GM21515 (cell line): ENCODE data around the gene RHOU.

Experiments
- ATAC-seq: cut with Tn5 transposase; IDR thresholded peaks from one replicate; pipeline ENCODE4 v1.9.1; 2021; ENCODE audit not compliant: unreplicated experiment

Gene RHOU

DNA sequence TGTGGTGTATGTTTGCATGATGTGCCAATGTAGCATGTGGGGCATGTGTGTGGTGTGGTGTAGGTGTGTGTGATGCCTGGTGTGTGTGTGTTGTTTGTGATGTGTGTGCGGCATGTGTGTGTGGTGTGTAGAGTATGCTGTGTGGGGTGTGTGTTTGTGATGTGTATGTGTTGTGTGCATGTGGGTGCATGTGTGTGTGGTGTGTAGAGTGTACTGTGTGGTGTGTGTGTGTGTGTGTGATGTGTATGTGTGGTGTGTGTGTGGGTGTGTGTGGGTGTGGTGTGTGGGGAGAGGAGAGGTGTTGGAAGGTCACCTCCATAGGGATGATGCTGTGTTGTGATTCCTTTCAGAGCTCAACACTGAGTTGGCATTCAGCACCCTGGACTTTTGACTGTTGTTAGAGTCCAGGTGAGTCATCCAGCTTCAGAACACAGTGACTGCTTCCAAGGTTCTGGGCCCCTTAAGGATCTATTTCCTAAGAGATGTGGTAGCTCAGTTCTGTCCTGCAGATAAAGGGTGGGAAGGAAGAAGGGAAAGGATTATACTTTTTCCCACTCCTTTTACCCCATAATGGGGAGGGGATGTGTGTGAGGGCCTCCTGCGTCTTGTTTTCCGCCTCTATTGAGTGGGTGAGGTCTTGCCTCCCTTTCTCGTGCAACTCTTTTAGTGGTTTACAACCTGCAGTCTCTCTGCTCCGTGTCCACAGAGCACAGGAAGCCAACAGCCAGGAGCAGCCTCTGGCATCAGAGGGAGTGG is 47.6 kb downstream of the RHOU start:
- ATAC-seq: no peak

DNA sequence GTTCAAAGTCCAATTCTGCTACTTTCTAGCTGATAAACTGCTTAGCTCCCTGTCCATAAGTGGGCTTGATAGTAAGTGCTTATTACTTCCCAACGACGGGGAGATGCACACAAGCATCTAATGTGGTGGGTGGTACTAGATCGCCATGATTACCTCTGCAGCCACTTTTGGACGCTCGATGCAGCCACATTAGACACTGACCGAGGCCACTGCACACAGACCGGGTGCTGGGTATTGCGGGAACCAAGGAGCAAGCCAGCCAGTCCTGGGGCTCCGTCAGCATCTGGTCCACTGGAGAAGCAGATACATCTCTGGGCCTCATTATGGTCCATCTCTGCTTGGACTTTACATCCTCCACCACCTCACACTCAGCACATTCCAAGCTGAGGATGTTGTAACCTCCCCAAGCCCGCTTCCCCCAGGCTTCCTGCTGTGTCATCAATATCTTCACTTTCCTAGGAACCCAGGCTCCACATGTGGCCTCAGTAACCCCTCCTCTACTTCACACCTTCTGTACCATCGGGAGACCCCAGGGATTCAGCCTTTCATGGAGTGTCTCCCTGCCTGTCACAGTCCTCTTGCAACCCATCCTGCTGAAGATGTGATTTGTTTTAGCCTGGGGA is 48.2 kb downstream of the RHOU start:
- no peak for ATAC-seq

DNA sequence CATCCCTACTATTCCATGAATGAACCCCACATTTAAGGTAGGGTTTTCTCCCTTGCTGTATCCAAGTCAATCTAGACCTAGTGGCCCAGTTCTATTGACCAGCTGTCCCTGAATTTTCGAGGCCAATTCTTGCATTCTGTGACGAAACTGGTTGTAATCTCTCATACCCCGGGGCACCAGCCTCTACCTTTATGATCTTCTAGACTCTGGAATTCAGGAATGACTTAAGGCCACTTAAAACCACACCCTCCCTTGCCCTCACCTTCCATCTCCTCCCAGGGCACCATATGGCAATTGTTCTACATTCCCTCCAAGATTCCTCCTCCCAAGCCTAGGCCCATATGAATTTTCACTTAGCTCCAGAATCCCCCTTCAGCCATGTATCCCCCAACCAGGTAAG is 48.9 kb downstream of the RHOU start:
- ATAC-seq: no peak

DNA sequence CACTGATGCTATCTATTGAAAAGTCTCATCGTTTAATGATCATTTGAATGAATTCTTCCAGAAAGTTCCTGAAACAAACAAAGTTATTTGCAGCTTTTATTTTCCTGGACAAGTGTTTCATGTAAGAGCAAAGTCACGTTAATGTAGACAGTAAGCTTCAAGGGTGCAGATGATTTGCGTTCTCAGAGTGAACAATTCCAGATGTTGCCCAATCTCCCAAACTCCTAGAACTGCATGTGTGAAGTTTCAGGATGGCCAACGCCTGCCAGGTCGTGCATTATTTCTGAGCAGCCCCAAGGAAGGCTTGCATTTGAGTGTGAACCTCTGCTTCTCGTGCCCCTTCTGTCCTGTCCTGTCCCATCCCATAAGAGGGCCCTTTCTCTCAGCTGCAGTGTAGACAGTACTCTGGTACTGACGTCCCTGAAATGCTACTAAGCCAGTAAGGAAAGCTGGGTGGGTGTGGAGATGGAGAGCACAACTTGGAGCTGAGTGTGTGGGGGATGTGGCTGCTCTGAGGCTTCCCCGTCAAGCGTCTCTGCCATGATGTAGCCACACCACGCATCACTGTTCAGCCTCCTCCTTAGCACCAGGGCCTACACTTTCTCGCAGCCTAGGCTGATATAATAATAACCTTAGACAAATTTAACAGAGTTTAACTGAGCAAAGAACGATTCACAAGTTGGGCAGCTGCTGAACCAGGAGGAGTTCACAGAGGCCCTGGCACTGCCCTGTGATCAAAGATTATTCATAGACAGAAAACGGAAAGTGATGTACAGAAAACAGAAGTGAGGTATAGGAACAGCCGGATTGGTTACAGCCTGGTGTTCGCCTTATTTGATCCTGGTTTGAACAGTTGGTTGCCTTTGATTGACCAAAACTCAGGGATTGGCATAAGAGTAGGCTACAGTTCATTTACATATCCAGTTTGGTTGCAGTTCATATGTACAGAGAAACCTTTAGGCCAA is 50.4 kb downstream of the RHOU start:
- ATAC-seq: no peak

DNA sequence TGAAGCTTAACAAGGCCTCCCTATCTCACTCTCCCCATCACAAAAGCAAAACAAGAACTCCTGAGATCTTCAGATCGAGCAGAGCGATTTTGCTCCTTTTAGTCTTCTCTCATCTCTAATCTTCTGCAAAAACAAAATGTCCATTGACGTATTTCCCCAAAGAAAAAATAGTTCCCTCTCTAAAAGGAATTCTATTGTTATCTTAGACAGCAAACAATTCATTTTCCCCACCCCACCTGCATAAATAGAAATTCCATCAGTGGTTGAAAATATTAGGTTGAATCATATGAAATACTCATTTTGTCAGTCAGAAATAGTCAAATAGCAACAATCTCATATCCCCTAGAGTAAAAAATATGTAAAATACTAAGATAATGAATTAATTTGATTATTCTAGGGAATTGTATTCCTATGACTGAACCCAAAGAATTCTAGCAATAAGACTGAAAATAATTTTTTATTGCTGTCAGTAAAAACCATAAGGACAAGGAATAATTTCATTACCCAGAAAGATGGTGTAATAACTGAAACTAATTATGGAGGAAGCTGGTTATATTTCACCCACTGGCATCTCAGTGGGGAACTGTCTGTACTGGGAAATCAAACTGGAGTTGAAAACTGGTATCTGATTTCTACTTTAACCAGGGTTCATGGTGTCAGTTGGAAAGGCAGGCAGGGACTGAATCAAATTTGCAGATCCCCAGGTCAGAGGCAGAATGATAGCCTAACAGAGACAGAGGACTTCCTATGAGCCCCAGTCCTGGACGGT is 51.3 kb downstream of the RHOU start:
- ATAC-seq: no peak

DNA sequence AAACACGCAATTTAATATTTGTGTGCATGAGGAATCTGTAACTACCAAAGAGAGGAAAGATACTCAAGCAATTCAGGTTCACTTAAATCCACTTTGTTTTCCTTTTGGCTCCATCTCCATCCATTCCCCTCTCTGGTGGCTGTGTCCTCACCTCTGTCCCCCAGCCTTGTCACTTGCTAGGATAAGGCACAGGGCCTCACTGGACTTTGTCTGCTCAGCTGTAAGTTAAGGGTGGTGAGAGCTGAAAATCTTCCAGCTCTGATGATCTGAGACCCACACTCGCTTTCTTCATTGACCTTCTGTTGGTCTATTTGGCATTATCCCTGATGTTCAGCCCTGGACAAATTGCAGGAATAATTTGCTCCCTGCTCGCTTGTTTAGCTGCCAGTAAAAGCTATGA is 56.5 kb downstream of the RHOU start:
- ATAC-seq: no peak

DNA sequence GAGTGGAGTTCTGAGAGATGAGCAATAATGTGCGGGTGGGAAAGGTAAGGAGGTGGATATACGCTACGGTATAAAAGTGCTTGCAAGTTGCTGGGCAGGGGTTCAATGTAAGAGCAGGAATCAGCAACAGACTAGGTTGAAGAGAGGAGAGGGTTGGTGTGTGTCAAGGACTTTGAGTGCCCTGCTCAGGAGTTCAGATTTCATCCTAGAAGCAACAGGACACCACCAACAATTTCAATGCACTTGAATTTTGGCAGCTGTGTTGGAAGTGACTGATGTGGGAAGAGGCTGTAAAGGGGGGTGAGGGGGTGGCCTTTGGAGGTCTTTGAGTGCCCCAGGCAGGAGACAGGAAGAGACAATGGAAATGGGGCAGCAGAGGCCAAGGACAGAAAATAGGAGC is 57.3 kb downstream of the RHOU start:
- ATAC-seq: no peak

DNA sequence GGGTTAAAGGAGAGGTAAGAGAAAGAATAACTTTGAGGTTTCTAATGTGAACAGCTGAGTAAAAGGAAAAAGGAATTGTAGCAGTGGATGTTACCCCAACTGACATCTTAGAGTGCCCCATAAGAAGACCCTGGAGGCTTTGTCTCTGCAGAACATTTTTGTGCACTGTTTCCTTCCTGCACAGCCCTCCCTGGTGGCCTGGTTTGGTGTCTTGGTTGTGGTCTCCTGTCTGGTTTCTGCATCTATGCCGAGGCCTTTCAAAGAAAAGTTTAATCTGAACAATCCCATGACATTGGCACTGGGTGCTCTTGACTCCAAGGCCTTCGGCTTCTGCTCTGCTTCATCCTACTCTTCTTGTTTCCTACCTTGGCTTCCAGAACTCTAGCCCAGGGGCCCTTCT is 57.8 kb downstream of the RHOU start:
- no peak for ATAC-seq

DNA sequence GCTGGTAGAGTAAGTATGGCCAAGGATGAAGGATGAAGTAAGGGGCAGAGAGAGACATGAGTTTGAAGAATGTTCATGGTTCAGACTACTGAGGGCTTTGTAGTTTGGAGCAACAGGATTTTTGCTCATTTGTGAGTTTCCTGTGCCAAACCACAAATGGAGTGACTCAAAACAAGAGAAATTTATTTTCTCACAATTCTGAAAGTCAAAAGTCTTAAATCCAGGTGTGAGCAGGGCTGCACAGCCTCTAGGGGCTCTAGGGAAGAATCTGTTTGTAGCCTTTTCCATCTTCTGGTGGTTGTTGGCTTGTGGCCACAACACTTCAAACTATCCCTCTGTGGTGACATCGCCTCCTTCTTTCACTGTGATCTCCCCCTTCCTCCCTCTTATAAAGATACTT is 58.9 kb downstream of the RHOU start:
- ATAC-seq: peak; percentile 53

DNA sequence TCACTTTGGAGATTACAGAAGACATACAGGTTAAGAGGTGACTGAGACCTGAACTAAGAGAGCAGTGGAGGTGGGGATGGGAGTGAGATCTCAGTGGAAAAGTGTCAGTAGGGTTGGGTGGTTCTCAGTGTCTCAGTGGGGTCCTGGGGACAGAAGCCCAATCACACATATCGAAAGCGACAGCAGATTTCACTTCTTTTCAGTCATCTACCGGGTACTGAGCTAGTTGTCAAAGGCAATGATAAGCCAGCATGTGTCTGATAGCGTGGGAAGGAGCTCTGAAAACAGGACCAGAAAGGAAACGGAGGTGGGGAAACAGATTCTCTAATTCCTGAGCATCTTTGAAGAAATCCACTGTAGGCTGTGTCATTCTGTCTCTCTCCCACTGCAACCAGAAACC is 59.5 kb downstream of the RHOU start:
- no peak for ATAC-seq

DNA sequence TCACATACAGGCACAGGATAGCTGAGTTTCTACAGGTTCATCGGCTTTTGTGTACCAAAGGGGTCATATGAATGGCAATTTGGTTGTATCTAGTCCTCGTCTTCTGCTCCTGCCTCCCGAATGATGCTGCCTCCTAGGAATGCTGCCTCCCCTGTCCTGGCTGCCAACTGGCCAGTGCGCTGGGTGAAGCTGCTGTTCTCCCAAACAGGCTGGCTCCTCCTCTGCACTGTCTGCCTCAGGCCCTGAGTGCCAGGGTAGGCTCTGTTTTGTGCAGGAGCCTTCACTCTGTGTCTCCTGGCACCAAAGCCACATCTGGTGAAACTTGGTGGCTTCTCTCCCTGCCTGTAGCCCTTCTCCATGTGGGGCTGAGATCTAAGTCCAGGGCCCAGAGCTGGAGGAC is 60.3 kb downstream of the RHOU start:
- ATAC-seq: no peak
